Measurements from ENCODE around the gene MTUS2. TPM values are rescaled to one million over a fixed set of nuclear protein-coding genes. Genes with fewer than 3 reads are reported as not detected.

The MTUS2 gene
- total and polyA plus RNA-seq, 2 of the 8 experiments (the other 6 are each of a cell fraction or from before 2014, with no cell fraction given) = 0.18 to 0.80 TPM

DNA sequence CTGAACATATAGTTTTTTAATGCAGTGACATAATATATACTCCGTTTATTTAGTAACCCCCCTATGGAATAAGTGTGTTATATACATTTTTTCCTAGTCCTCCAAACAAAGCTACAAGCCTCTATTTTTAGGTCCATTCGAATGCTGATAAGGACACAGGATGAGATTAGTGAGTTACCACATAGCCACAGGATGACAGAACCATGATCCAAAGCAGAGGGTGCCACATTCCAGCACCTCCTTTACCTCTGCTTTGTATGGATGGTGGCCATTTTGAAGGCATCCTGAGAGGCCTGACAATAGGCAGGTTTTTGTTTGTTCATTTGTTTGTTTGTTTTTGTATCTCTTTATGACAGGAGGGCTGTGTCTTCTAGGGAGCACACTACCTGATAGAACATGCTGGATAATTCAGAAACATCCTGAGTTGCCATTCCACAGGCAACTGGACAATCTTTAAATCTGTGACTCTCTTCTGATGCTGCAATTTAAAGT, 186.3 kb downstream of the MTUS2 start:
- Histone ChIP-seq H3K9ac (replicated peaks in 1 of 4; ENCODE audit: extremely low read depth in 1 of 4, low read depth in 3 of 4, low read length in 3 of 4) (no peak overlapping the region), H3K4me3 (ENCODE audit: extremely low read depth in 1 of 4, insufficient read depth in 2 of 4, low read depth in 3 of 4, low read length in 4 of 4) (no peak overlapping the region), H2BK5ac (ENCODE audit: low read depth, low read length) (no peak overlapping the region), H3K14ac (ENCODE audit: insufficient read length) (peak overlapping the region; percentile 69), H3K23me2 (ENCODE audit: low read depth, low read length) (no peaks in the 10 kb centered on the region), H3K56ac (replicated peaks; ENCODE audit: insufficient read length, low read depth, low read length) (no peak overlapping the region), H3K18ac (ENCODE audit: extremely low read depth, low read length) (no peak overlapping the region), H4K5ac (ENCODE audit: insufficient read length, low read depth, low read length) (no peak overlapping the region), H4K91ac (replicated peaks; ENCODE audit: insufficient read length, low read length) (no peak overlapping the region), H2BK20ac (ENCODE audit: low read length) (no peak overlapping the region), H2BK15ac (ENCODE audit: low read length) (no peak overlapping the region), H2BK120ac (replicated peaks; ENCODE audit: low read depth, low read length) (no peak overlapping the region), H3K27me3 (replicated peaks in 1 of 4; ENCODE audit: control insufficient read depth in 3 of 4, extremely low read depth in 1 of 4, insufficient read depth in 3 of 4, low read length in 3 of 4) (no peaks in the 10 kb centered on the region), H3K23ac (ENCODE audit: insufficient read length) (no peak overlapping the region), H4K20me1 (replicated peaks in 1 of 2; ENCODE audit: control insufficient read depth in 1 of 2, insufficient read depth in 2 of 2, low read length in 2 of 2) (no peaks in the 10 kb centered on the region), H2AFZ (ENCODE audit: low read length) (0 out of 2 replicates have a peak overlapping the region, but pooled peaks have one; percentile 60), H3K4me2 (ENCODE audit: insufficient read depth in 1 of 2, low read depth in 2 of 2, low read length in 2 of 2) (no peak overlapping the region), H3K9me3 (ENCODE audit: insufficient read depth in 2 of 2, low read depth in 1 of 2, low read length in 1 of 2) (no peaks in the 10 kb centered on the region), H3K36me3 (ENCODE audit: control insufficient read depth in 2 of 4, insufficient read depth in 4 of 4, low read length in 3 of 4) (no peaks in the 10 kb centered on the region), H3K4me1 (replicated peaks in 1 of 4; ENCODE audit: control insufficient read depth in 3 of 4, insufficient read depth in 4 of 4, low read length in 3 of 4) (no peaks in the 10 kb centered on the region), H3K79me1 (ENCODE audit: low read depth, low read length) (no peaks in the 10 kb centered on the region), H4K8ac (ENCODE audit: extremely low read depth, insufficient read depth, low read length) (no peak overlapping the region), H3K79me2 (ENCODE audit: control insufficient read depth in 1 of 2, insufficient read depth in 2 of 2, low read length in 2 of 2) (no peaks in the 10 kb centered on the region), H2BK12ac (ENCODE audit: low read depth, low read length) (no peak overlapping the region), H3K4ac (replicated peaks; ENCODE audit: insufficient read length, low read depth, low read length) (no peak overlapping the region), H3K27ac (ENCODE audit: low read depth, low read length) (no peak overlapping the region), H2AK5ac (ENCODE audit: low read depth, low read length) (no peak overlapping the region)
- FAIRE-seq = no peak
- CTCF ChIA-PET (ENCODE audit: partially characterized antibody) = no interaction called here
- no peak for DNase-seq (ENCODE audit: low read depth in 1 of 2, low spot score in 2 of 2)
- WGBS, 2 experiments (ENCODE audit: extremely low coverage in 1 of 2, insufficient coverage in 1 of 2, insufficient read length in 1 of 2, insufficient replicate concordance in 2 of 2, low coverage in 1 of 2, low lambda C conversion rate in 2 of 2, missing lambda C conversion rate in 1 of 2) = 87% methylated on average over 2 of the region's 2 CpGs; no CpG with 5 or more reads in 1 of the 2 experiments
- POLR2A ChIA-PET (ENCODE audit: partially characterized antibody) = no interaction called here
- no peak for TF ChIP-seq POU5F1 (IDR thresholded peaks at IDR 0.05; ENCODE audit: low read depth, low read length)
- TF ChIP-seq BRCA1 (IDR thresholded peaks at IDR 0.05; ENCODE audit: low read depth, low read length) = no peak
- TF ChIP-seq TEAD4 (IDR thresholded peaks at IDR 0.05; ENCODE audit: low read depth, low read length) = 0 out of 2 replicates have a peak, but pooled peaks have one; percentile 33
- TF ChIP-seq YY1 (IDR thresholded peaks at IDR 0.05; ENCODE audit: low read depth, low read length) = peak; percentile 37; the same call in 1 of the 2 replicates
- TF ChIP-seq SP1 (IDR thresholded peaks at IDR 0.05; ENCODE audit: low read depth, low read length) = no peak
- no peak for TF ChIP-seq TBP (IDR thresholded peaks at IDR 0.05; ENCODE audit: low read depth, low read length)
